Ovary (tissue), 3 donors: ENCODE data around the gene IL15.

Source experiments
- CTCF ChIP-seq, 3 donors: fragments of 450-650 bp in 2 of 3; fragments of 200-600 bp in 1 of 3; IDR thresholded peaks; one replicate each; pipeline versions ENCODE4 v1.5.1 to v1.8.0; 2016 to 2022; ENCODE audit warnings: antibody characterized with exemption in 3 of 3, mild to moderate bottlenecking in 1 of 3
- POLR2A ChIP-seq: fragments of 450-650 bp; IDR thresholded peaks from one replicate; pipeline ENCODE4 v1.6.1; 2017; ENCODE audit warnings: antibody characterized with exemption, mild to moderate bottlenecking, moderate library complexity
- donor health status: DM: no; HTN: no; CAD: no.

GRCh38 chr4:141759796-141760425, 123.5 kb downstream of the IL15 start:
- no peak for TF ChIP-seq CTCF (IDR thresholded peaks at IDR 0.05)
- no peak for TF ChIP-seq POLR2A
